Activated CD4-positive, alpha-beta T cell treated with anti-CD3 and anti-CD28 coated beads for 24 hours (primary cell): ENCODE results near the gene RNF225.
"Not testable (repeated sequence)": the region's sequence is repeated elsewhere in the genome, so short reads cannot be mapped to it uniquely, and the experiment has no call there.

Experiments
- DNase-seq, 2 donors: peaks; one replicate each; pipeline ENCODE4 v3.0.0-alpha.2; 2020; ENCODE audit warnings: low read depth in 2 of 2

The RNF225 gene

DNA sequence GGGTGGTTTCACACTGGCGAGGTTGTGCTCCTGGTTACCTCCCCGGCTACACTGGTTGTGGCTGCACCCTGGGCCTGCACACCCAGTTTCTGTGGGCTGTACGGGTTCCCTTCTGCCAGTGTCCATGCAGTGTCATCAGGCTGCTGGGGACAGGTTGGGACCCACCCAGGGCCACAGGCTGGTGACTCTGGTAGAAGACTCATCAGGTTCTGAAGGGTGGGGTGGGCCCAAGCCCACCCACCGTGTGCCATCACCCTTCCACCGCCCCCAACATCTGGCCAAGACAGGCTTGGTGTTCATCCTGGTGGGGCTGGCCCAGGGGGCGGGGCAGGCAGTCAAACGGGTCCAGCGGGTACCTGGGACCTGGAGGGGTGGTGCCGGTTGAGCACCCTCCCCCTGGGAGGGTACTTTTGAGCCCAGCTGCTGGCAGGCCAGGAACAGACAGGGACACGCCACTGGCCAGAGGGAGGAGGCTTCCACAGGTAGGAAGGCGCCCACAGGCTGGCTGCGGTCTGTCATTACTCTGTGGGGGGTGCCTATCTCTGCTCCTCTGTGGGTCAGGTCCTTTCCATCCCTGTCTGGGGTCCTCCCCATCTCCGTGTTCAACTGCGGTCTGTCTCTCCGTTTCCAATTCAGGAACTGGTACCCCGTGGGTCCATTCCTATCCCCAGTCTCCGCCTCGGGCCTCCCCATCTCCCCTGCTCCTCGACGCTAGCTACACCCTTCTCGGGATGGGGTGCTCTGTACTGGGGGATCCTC lies at the start of gene RNF225:
RNF225 (plus strand) TSS at position 437 of the 759 bp plus-strand sequence. CDS start 434 bp downstream, outside the sequence.
- no peak for DNase-seq

DNA sequence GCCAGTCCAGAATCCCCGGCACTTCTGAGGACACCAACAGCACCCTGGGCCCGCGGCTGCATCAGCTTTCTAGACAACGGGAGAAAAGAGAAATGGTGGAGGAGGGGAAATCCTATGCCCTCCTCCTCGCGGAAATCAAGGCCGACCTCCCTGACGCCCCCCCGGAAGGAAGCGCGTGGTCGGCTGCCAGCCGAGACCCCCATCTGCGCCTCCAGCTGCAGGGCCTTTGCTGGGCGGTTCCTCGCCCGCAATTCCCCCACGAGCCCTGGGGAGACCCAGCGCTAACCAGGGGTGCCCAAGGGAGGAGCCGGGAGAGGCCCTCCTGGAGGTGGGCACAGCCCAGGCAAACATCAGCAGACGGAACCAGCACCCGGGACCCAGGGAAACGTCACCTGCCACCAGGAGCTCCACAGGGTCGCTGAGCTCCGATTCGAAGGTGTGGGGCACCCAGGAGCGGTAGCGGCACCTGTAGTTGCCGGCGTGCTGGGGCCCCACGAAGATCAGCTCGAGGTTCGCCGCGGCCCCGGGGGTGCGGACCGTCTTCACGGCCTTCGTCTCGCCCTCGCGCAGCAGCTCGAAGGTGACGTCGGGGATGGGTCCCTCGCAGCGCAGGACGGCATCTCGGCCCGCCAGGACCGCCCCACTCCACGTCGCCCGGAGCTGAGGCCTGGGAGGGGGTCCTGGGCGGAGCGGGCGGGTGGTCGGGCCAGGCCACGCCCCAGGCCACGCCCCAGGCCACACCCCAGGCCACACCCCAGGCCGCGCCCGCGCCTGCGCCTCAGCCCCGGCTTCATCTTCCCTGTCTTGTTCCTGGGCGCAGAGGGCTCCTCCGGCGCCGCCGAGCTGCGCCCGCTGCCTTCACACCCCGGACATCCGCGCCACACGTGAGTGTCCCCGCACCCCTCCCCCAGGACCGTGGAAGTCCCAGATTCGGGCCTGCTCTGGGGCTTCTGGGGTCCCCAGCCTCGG lies 48.2 kb upstream of the RNF225 start:
- DNase-seq: peak; percentile 47 to 54

- not testable (repeated sequence) for DNase-seq
These were observed 47.4 kb upstream of the RNF225 start for GRCh38 chr19:58348080-58348479.

- no peak for DNase-seq
These were observed 45.9 kb upstream of the RNF225 start for GRCh38 chr19:58349590-58349989.

GRCh38 chr19:58350001-58350861 lies 45.2 kb upstream of the RNF225 start:
- no peak for DNase-seq

GRCh38 chr19:58350871-58351557 lies 44.4 kb upstream of the RNF225 start:
- no peak for DNase-seq

GRCh38 chr19:58351558-58351878 lies 43.9 kb upstream of the RNF225 start:
- no peak for DNase-seq

- DNase-seq: no peak
These were observed 43.3 kb upstream of the RNF225 start for GRCh38 chr19:58351990-58352755.

DNA sequence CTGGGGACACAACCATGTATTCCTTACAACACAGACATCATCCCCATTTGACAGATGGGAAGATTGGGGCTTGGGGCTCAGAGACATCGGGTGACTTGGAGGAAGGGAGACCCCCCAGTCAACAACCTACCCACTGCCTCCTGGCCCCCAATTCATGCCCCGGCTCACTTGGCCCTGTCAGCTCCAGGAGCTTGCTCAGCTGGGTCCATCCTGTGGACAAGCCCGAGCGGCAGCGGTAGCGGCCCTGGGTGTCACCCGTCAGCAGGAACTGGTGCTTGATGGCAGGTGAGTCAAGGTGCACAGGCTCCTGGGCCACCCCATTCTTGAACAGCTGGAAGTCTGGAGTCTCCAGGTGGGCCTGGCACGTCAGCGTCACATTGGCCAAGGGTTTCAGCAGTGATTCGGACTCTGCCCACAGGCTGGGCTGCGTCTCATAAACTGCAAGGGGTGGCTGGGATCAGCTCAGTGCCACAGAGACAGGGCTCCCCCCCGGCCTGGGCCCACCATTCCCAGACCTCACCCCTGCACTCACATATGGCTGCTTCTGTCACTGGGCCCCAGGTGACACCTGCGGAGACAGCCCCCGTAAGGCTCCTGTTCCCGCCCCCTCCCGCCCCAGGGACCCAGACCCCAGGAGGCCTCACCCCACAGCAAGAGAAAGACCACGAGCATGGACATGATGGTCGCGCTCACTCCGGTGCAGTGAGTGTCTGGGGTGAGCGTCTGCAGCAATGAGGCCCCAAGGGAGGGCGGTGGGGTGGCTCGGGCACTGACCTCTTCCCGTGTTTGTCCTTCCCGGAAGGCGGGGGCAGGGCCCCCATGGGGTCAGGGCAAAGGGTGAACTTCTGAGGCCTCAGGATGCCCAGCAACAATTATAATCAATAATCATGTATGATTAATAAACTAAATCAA lies 42.4 kb upstream of the RNF225 start, which contains the start of gene A1BG:
A1BG (minus strand) TSS at position 733 of the 912 bp plus-strand sequence; CDS start at position 678, 55 bp downstream.
- DNase-seq: no peak

DNA sequence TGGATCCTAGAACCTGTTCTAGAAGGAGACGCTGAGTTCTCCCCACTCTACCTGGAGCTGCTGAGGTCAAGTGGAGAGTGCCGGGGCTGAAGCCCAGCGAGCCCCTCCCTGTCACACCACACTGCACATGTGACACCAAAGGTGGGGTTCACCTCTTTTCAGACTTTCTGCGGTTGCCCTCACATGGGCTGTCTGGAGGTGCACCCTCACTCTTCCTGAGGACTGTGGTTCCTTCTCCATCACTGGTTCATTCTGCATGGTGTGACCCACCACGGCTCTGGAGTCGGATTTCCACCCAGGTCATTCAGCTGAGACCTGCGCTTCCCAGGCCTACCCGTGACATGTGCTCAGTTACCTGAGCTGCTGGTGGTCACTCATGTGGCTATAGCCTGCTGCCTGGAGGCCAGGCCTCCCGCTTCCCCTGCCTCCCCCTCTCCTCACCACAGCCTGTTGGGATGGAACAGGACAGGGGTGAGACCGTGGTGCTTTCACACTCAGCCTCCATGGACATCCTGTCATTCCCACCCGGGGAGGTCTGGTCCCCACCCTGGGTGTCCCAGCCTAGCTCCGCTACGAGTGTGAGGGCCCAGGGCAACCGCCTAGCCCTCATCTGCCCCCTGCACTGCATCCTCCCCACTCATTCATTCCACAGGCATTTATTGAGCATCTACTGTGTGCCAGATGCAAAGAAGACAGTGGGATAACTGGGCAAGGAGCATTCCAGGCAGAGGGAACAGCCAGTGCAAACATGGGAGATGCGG lies 41.6 kb upstream of the RNF225 start:
- no peak for DNase-seq

DNA sequence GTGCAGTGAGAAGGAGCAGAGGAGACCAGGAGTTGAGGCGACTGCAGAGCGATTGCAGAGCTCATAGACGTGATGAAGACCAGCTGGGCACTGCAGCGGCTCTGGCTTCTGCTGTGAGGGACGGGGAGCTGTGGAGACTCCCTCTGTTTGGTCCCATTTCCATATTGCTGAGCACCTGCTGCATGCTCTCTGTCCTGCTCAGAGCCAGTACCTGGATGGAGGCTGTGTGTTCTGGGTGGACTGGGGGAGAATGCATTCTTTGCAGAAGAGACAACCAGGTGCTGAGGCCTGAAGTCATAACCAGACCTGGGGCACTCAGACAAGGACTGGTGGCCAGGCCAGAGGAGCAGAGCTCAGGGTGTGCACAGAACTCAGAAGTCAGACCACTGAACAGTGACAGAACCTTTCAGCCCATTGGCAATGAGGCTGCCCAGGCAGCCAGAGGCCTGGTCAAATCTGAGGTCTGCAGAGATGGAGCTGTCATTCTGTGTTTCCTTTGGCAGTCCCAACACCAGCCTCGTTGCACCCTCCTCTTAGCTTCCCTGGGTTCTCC lies 40.9 kb upstream of the RNF225 start:
- DNase-seq: no peak

DNA sequence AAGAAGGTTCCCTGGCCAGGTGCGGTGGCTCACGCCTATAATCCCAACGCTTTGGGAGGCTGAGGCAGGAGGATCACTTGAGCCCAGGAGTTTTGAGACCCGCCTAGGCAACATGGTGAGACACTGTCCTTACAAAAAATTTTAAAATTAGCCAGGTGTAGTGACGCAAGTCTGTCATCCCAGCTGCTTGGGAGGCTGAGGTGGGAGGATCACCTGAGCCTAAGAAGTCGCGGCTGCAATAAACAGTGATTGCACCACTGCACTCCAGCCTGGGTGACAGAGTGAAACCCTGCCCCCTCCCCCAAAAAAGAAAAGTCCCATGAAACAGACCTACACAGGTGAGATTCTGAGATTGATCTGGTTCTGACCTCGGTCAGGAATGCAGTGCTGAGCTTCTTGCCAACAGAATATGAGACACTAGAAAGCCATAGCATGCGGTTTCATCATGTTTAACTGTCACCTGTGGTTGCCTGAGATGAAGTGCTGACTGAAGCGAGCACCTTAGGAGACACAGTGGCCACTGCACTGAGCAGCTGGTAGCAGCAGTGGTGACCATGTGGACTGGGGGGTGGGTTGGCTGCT lies 40.1 kb upstream of the RNF225 start:
- no peak for DNase-seq

DNA sequence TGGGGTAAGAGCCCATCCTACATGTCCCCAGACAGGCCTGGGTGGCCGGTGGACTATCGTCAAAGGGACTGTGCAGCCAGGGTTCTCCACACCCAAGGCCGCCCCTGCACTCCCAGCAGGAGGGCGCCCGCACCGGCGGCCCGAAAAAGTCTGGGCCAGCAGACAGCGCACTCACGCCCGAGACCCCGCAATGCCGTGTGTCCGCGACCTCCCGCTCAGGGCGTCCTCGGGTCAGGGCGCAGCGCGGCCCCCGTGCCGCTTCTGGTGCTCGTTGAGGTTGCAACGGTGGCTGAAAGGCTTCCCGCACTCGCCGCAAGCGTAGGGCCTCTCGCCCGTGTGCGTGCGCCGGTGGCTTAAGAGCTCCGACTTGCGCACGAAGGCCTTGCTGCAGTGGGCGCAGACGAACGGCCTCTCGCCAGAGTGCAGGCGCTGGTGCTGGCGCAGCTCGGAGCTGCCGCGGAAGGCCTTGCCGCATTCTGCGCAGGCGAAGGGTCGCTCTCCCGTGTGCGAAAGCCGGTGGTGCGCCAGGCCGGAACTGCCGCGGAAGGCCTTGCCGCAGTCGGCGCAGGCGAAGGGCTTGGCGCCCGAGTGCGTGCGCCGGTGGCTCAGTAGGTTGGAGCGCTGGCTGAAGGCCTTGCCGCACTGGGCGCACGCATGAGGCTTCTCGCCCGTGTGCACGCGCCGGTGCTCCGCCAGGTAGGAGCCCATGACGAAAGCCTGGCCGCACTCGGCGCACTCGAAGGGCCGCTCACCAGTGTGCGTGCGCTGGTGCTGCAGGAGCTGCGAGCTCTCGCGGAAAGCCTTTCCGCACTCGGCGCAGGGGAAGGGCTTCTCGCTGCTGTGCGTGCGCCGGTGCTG lies 39.3 kb upstream of the RNF225 start:
- peak in 1 of 2 donors; percentile 11 for DNase-seq

DNA sequence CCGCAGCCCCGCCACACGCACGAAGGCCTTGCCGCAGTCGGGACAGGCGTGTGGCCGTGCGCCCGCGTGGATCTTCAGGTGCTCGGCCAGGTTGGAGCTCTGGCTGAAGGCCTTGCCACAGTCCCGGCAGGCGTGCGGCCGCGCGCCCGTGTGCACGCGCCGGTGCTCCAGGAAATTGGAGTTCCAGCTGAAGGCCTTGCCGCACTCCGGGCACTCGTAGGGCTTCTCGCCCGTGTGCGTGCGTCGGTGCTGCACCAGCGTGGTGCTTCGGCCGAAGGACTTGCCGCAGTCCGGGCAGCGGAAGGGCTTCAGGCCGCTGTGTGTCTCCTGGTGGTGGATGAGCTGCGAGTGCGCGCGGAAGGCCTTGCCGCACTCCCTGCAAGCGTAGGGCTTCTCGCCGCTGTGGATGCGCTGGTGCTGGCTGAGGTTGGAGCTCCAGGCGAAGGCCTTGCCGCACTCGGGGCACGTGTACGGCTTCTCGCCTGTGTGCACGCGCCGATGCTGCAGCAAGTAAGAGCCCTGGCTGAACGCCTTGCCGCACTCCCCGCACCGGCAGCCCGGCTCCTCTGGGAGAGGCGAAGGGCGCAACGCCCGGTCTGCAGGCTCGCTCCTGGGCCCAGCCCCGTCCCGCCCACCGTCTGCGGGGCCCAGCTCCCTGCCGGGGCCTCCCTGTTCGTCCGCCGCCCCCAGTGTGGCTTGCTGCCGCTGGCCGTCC lies 38.5 kb upstream of the RNF225 start:
- DNase-seq: no peak

- DNase-seq: no peak
These were observed 37.8 kb upstream of the RNF225 start for GRCh38 chr19:58357481-58358145.

GRCh38 chr19:58361900-58362271 lies 33.6 kb upstream of the RNF225 start:
- no peak for DNase-seq
